Breast epithelium (tissue), 3 donors: ENCODE data around the gene MTHFD1.

Source experiments
- POLR2A ChIP-seq: fragments of 450-650 bp; IDR thresholded peaks from one replicate; pipeline ENCODE4 v1.6.1; 2016; ENCODE audit warnings: antibody characterized with exemption, mild to moderate bottlenecking, moderate library complexity
- TF ChIP-seq, protein P1 (sequence below), 3 donors: fragments of 450-650 bp; IDR thresholded peaks; one replicate each; pipeline ENCODE4 v1.5.1; 2016 to 2017; ENCODE audit warnings: antibody characterized with exemption in 3 of 3, mild to moderate bottlenecking in 3 of 3, moderate library complexity in 3 of 3

DNA sequence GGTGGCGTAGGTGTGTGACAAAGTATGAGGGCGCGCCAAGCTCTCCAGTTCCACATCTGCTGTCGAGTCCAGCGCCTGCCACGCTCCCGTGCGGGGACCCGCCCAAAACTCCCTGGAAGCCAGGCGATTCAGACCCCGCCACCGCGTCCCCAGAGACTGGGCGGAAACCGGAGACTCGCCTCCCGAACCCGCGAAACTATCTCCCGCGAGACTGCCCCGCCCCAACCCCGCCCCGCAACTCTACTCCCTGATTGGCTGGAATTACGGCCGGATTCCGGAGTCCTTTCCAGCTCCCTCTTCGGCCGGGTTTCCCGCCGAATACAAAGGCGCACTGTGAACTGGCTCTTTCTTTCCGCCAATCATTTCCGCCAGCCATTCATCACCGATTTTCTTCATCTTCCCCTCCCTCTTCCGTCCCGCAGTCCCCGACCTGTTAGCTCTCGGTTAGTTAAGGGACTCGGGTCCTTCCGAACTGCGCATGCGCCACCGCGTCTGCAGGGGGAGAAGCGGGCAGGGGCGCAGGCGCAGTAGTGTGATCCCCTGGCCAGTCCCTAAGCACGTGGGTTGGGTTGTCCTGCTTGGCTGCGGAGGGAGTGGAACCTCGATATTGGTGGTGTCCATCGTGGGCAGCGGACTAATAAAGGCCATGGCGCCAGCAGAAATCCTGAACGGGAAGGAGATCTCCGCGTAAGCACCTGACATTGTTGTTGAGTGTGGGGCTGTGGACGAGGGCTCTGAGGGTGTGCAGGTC, at the start of gene MTHFD1:
- TF ChIP-seq POLR2A, result peak; percentile 28
- TF ChIP-seq, protein P1, sequence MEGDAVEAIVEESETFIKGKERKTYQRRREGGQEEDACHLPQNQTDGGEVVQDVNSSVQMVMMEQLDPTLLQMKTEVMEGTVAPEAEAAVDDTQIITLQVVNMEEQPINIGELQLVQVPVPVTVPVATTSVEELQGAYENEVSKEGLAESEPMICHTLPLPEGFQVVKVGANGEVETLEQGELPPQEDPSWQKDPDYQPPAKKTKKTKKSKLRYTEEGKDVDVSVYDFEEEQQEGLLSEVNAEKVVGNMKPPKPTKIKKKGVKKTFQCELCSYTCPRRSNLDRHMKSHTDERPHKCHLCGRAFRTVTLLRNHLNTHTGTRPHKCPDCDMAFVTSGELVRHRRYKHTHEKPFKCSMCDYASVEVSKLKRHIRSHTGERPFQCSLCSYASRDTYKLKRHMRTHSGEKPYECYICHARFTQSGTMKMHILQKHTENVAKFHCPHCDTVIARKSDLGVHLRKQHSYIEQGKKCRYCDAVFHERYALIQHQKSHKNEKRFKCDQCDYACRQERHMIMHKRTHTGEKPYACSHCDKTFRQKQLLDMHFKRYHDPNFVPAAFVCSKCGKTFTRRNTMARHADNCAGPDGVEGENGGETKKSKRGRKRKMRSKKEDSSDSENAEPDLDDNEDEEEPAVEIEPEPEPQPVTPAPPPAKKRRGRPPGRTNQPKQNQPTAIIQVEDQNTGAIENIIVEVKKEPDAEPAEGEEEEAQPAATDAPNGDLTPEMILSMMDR (IDR thresholded peaks at IDR 0.05), result peak in 2 of 3 donors; percentile 28 to 30
